H1 (cell line): Measurements from ENCODE around the gene HES3. TPM values are rescaled to one million over a fixed set of nuclear protein-coding genes. Genes with fewer than 3 reads are reported as not detected.

Experiments used
- CTCF ChIA-PET: fragments of 300-600 bp; sonication (Branson Sonifier 250); formaldehyde crosslinking; loops from one replicate; lab custom pipeline; 2021; ENCODE audit not compliant: partially characterized antibody; lab: Charles Lee
- POLR2A ChIA-PET: fragments of 300-600 bp; sonication (Branson Sonifier 250); formaldehyde crosslinking; loops from one replicate; lab custom pipeline; 2021; ENCODE audit warnings: inconsistent platforms; ENCODE audit not compliant: partially characterized antibody; lab: Charles Lee
- DNase-seq, 2 experiments: peaks; one replicate each; pipeline versions ENCODE4 v3.0.0 to v3.0.0-alpha.2; 2010 to 2022; ENCODE audit warnings: low spot score in 2 of 2, low read depth in 1 of 2, mixed read lengths in 1 of 2
- FAIRE-seq: peaks from 2 replicates; lab custom pipeline; 2011; peaks lifted over from hg19 to GRCh38; lab: Jason Lieb, UNC
- H2AFZ ChIP-seq: 2 replicates; pipeline ENCODE4 v1.8.1; 2012; ENCODE audit warnings: low read length, inconsistent platforms
- H2AK5ac ChIP-seq: 2 replicates; pipeline ENCODE4 v1.6.1; 2013; ENCODE audit warnings: low read depth, low read length
- H2BK120ac ChIP-seq: replicated peaks from 2 replicates; pipeline ENCODE3; 2013; ENCODE audit warnings: low read depth, low read length, inconsistent platforms
- H2BK12ac ChIP-seq: 2 replicates; pipeline ENCODE4 v1.6.1; 2013; ENCODE audit warnings: low read depth, low read length
- H2BK15ac ChIP-seq: 2 replicates; pipeline ENCODE4 v1.6.1; 2013; ENCODE audit warnings: low read length
- H2BK20ac ChIP-seq: 2 replicates; pipeline ENCODE4 v1.6.1; 2013; ENCODE audit warnings: low read length
- H2BK5ac ChIP-seq: 2 replicates; pipeline ENCODE4 v1.6.1; 2013; ENCODE audit warnings: low read depth, low read length
- H3K14ac ChIP-seq: 2 replicates; pipeline ENCODE4 v1.6.1; 2013; ENCODE audit warnings: inconsistent platforms; ENCODE audit not compliant: insufficient read length
- H3K18ac ChIP-seq: 2 replicates; pipeline ENCODE4 v1.6.1; 2013; ENCODE audit warnings: low read length; ENCODE audit errors: extremely low read depth
- H3K23ac ChIP-seq: 2 replicates; pipeline ENCODE4 v1.6.1; 2013; ENCODE audit warnings: inconsistent platforms; ENCODE audit not compliant: insufficient read length
- H3K23me2 ChIP-seq: 2 replicates; pipeline ENCODE4 v1.6.1; 2013; ENCODE audit warnings: low read depth, low read length
- H3K27ac ChIP-seq: 2 replicates; pipeline ENCODE4 v1.6.1; 2011; ENCODE audit warnings: low read depth, low read length, inconsistent platforms
- H3K27me3 ChIP-seq, 4 experiments: replicated peaks in 1 of 4; 1 replicate in 1 of 4; 2 replicates in 3 of 4; pipeline versions ENCODE4 v1.6.1 to v1.8.1; 2011 to 2013; ENCODE audit warnings: low read length in 3 of 4, mild to moderate bottlenecking in 3 of 4, inconsistent platforms in 2 of 4, mixed read lengths in 2 of 4, moderate library complexity in 1 of 4; ENCODE audit not compliant: control insufficient read depth in 3 of 4, insufficient read depth in 3 of 4; ENCODE audit errors: extremely low read depth in 1 of 4
- H3K36me3 ChIP-seq, 4 experiments: 2 replicates each; pipeline versions ENCODE4 v1.6.1 to v1.8.1; 2011 to 2013; ENCODE audit warnings: mild to moderate bottlenecking in 4 of 4, low read length in 3 of 4, moderate library complexity in 2 of 4, control low read depth in 1 of 4, inconsistent platforms in 1 of 4; ENCODE audit not compliant: insufficient read depth in 4 of 4, control insufficient read depth in 2 of 4
- H3K4ac ChIP-seq: replicated peaks from 2 replicates; pipeline ENCODE3; 2013; ENCODE audit warnings: low read length, low read depth, mixed read lengths, inconsistent platforms; ENCODE audit not compliant: insufficient read length
- H3K4me1 ChIP-seq, 4 experiments: replicated peaks in 1 of 4; 1 replicate in 1 of 4; 2 replicates in 3 of 4; pipeline versions ENCODE4 v1.6.1 to v1.8.1; 2011 to 2013; ENCODE audit warnings: low read length in 3 of 4, inconsistent platforms in 2 of 4, mixed read lengths in 1 of 4; ENCODE audit not compliant: insufficient read depth in 4 of 4, control insufficient read depth in 3 of 4
- H3K4me2 ChIP-seq, 2 experiments: 2 replicates each; pipeline versions ENCODE4 v1.6.1 to v1.8.1; 2011 to 2013; ENCODE audit warnings: low read depth in 2 of 2, low read length in 2 of 2, control low read depth in 1 of 2, inconsistent platforms in 1 of 2, mild to moderate bottlenecking in 1 of 2; ENCODE audit not compliant: insufficient read depth in 1 of 2
- H3K4me3 ChIP-seq, 4 experiments: fragments of 200-600, 300-600 bp in 1 of 4; sonication (generic), shearing (Covaris generic), sonication (Bioruptor Twin) in 1 of 4; 2 replicates each; pipeline versions ENCODE4 v1.5.1 to v1.8.1; 2011 to 2016; ENCODE audit warnings: low read length in 4 of 4, low read depth in 3 of 4, control low read depth in 2 of 4, inconsistent platforms in 2 of 4, mild to moderate bottlenecking in 2 of 4, mixed read lengths in 1 of 4, moderate library complexity in 1 of 4; ENCODE audit not compliant: insufficient read depth in 2 of 4; ENCODE audit errors: extremely low read depth in 1 of 4
- H3K56ac ChIP-seq: replicated peaks from 2 replicates; pipeline ENCODE3; 2013; ENCODE audit warnings: low read depth, mild to moderate bottlenecking, mixed read lengths, low read length, inconsistent platforms; ENCODE audit not compliant: insufficient read length
- H3K79me1 ChIP-seq: 2 replicates; pipeline ENCODE4 v1.6.1; 2013; ENCODE audit warnings: low read depth, low read length, control low read depth
- H3K79me2 ChIP-seq, 2 experiments: 2 replicates each; pipeline versions ENCODE4 v1.6.1 to v1.8.1; 2012 to 2013; ENCODE audit warnings: low read length in 2 of 2, mild to moderate bottlenecking in 2 of 2, inconsistent platforms in 1 of 2; ENCODE audit not compliant: insufficient read depth in 2 of 2, control insufficient read depth in 1 of 2
- H3K9ac ChIP-seq, 4 experiments: replicated peaks in 1 of 4; 1 replicate in 1 of 4; 2 replicates in 3 of 4; pipeline versions ENCODE4 v1.6.1 to v1.8.1; 2011 to 2013; ENCODE audit warnings: low read depth in 3 of 4, low read length in 3 of 4, control low read depth in 2 of 4, mild to moderate bottlenecking in 2 of 4, moderate library complexity in 2 of 4, inconsistent platforms in 1 of 4; ENCODE audit errors: extremely low read depth in 1 of 4
- H3K9me3 ChIP-seq, 2 experiments: 2 replicates each; pipeline versions ENCODE4 v1.6.1 to v1.8.1; 2012 to 2013; ENCODE audit warnings: mild to moderate bottlenecking in 2 of 2, moderate library complexity in 2 of 2, control low read depth in 1 of 2, inconsistent platforms in 1 of 2, low read depth in 1 of 2, low read length in 1 of 2, mixed read lengths in 1 of 2; ENCODE audit not compliant: insufficient read depth in 2 of 2
- H4K20me1 ChIP-seq, 2 experiments: replicated peaks in 1 of 2; 2 replicates each; pipeline versions ENCODE3 to v1.8.1; 2011 to 2013; ENCODE audit warnings: inconsistent platforms in 2 of 2, low read length in 2 of 2, mild to moderate bottlenecking in 1 of 2; ENCODE audit not compliant: insufficient read depth in 2 of 2, control insufficient read depth in 1 of 2
- H4K5ac ChIP-seq: 2 replicates; pipeline ENCODE4 v1.6.1; 2013; ENCODE audit warnings: low read length, low read depth, mixed read lengths, inconsistent platforms; ENCODE audit not compliant: insufficient read length
- H4K8ac ChIP-seq: 2 replicates; pipeline ENCODE4 v1.8.0; 2013; ENCODE audit warnings: mild to moderate bottlenecking, moderate library complexity, low read length, inconsistent platforms; ENCODE audit not compliant: insufficient read depth; ENCODE audit errors: extremely low read depth
- H4K91ac ChIP-seq: replicated peaks from 2 replicates; pipeline ENCODE3; 2013; ENCODE audit warnings: low read length, mixed read lengths, inconsistent platforms; ENCODE audit not compliant: insufficient read length
- CHD2 ChIP-seq: IDR thresholded peaks from 2 replicates; pipeline ENCODE4 v1.6.1; 2012; ENCODE audit warnings: low read length, improper control_type of control experiment
- CREB1 ChIP-seq: IDR thresholded peaks from 2 replicates; pipeline ENCODE4 v1.6.1; 2012; ENCODE audit warnings: inconsistent platforms
- GABPA ChIP-seq: IDR thresholded peaks from 2 replicates; pipeline ENCODE4 v1.6.1; 2011; ENCODE audit warnings: mild to moderate bottlenecking, low read length, moderate library complexity, borderline replicate concordance; ENCODE audit not compliant: insufficient read depth
- HDAC2 ChIP-seq, 2 experiments: fragments of 300-600 bp in 1 of 2; sonication (generic) in 1 of 2; IDR thresholded peaks; 2 replicates each; pipeline ENCODE4 v1.6.1; 2011 to 2012; ENCODE audit warnings: low read depth in 2 of 2, low read length in 2 of 2, mild to moderate bottlenecking in 2 of 2, moderate library complexity in 2 of 2, borderline replicate concordance in 1 of 2, inconsistent platforms in 1 of 2
- HDAC6 ChIP-seq: IDR thresholded peaks from one replicate; pipeline ENCODE4 v1.7.1; 2012; ENCODE audit warnings: low read depth, mild to moderate bottlenecking, inconsistent platforms, low read length, moderate library complexity
- JUN ChIP-seq: IDR thresholded peaks from 2 replicates; pipeline ENCODE4 v1.6.1; 2011; ENCODE audit warnings: low read depth, mild to moderate bottlenecking, improper control_type of control experiment, low read length
- KDM4A ChIP-seq: IDR thresholded peaks from one replicate; pipeline ENCODE4 v1.7.1; 2012; ENCODE audit warnings: low read depth, mild to moderate bottlenecking, moderate library complexity, low read length, inconsistent platforms; ENCODE audit not compliant: severe bottlenecking
- MAX ChIP-seq: IDR thresholded peaks from 2 replicates; pipeline ENCODE4 v1.6.1; 2012; ENCODE audit warnings: inconsistent platforms
- SP2 ChIP-seq: IDR thresholded peaks from 2 replicates; pipeline ENCODE4 v1.6.1; 2012; ENCODE audit warnings: mild to moderate bottlenecking, low read length, inconsistent platforms
- TEAD4 ChIP-seq: IDR thresholded peaks from 2 replicates; pipeline ENCODE4 v1.6.1; 2012; ENCODE audit warnings: low read depth, low read length, inconsistent platforms, mixed read lengths
- ZNF274 ChIP-seq: IDR thresholded peaks from 2 replicates; pipeline ENCODE4 v1.7.0; 2012; ENCODE audit warnings: low read length, borderline replicate concordance; ENCODE audit errors: extremely low read depth
- WGBS, 2 experiments: shearing (Covaris generic) in 1 of 2; methylation state at CpG; one replicate each; pipeline versions ENCODE4 v1.1.6 to v1.1.7; 2013 to 2015; ENCODE audit warnings: low lambda C conversion rate in 2 of 2, mixed read lengths in 2 of 2, inconsistent platforms in 1 of 2, low coverage in 1 of 2, missing lambda C conversion rate in 1 of 2; ENCODE audit not compliant: insufficient replicate concordance in 2 of 2, insufficient coverage in 1 of 2, insufficient read length in 1 of 2; ENCODE audit errors: extremely low coverage in 1 of 2, missing lambda C conversion rate in 1 of 2; 5-methylcytosine and 5-hydroxymethylcytosine counted together
- polyA plus RNA-seq, 7 experiments: library from polyadenylated mRNA; depleted of rRNA in 3 of 7; stranded (reverse) in 5 of 7; unstranded in 2 of 7; fragments of >200 nt in 5 of 7; fragments of 200-250 nt in 2 of 7; gene quantifications; 1 replicate in 5 of 7; 2 replicates in 1 of 7; 4 replicates in 1 of 7; pipeline versions ENCODE4 v1.2.1 to v1.2.3, GENCODE V29; 2011 to 2013; ENCODE audit warnings: missing spikeins in 2 of 7, mixed read lengths in 2 of 7
- total RNA-seq: library from RNA; stranded (reverse); fragmentation: NEBNext Ultra II Directional; extraction: Animal tissue kit (Norgen Biotek cat#: 25700); gene quantifications from 2 replicates; pipeline ENCODE4 v1.2.1, GENCODE V29; 2021

The HES3 gene
- total and polyA plus RNA-seq, 2 of the 8 experiments (the other 6 are each of a cell fraction or from before 2014, with no cell fraction given): 38.8 to 54.3 TPM

- Histone ChIP-seq H3K27me3 (peaks cover 10 to 36% (median 25%) of the 10 kb centered on the region in 4 experiments), H3K23me2 (peaks cover 23% of the 10 kb centered on the region; the same call in 1 of the 2 replicates), H3K9ac (peak overlapping the region in 2 of 4 experiments; percentile 13 to 70; a peak in 3 of 7 replicates), H3K79me2 (no peaks in the 10 kb centered on the region; a peak in 1 of 4 replicates), H4K5ac (no peak overlapping the region), H2AK5ac (no peak overlapping the region), H3K4ac (no peak overlapping the region), H2AFZ (no peak overlapping the region), H2BK12ac (no peak overlapping the region), H3K4me1 (peaks cover 14 to 40% (median 31%) of the 10 kb centered on the region in 4 experiments), H3K14ac (no peak overlapping the region), H3K4me3 (peak overlapping the region; percentile 59 to 91 (median 80)), H4K91ac (no peak overlapping the region), H4K20me1 (peaks cover 9 to 21% of the 10 kb centered on the region in 2 experiments), H3K27ac (no peak overlapping the region), H4K8ac (peak overlapping the region; percentile 3; the same call in 1 of the 2 replicates), H3K56ac (peak overlapping the region; percentile 11), H3K18ac (peak overlapping the region; percentile 48; the same call in 1 of the 2 replicates), H2BK20ac (no peak overlapping the region), H3K4me2 (peak overlapping the region; percentile 18 to 92), H3K9me3 (no peaks in the 10 kb centered on the region), H2BK15ac (no peak overlapping the region), H3K79me1 (no peaks in the 10 kb centered on the region), H2BK5ac (no peak overlapping the region; the same call in 1 of the 2 replicates), H2BK120ac (no peak overlapping the region), H3K36me3 (no peaks in the 10 kb centered on the region), H3K23ac (no peak overlapping the region)
- POLR2A ChIA-PET: interaction anchor here (0.8 to 9.3 kb wide), 17 partner anchors 8 to 244 kb away, joined by 3 to 64 read pairs (median 3); partner anchors contain the start of genes ACOT7, ICMT and RNF207
- CTCF ChIA-PET: interaction anchor here (0.7 to 19.1 kb wide), 30 partner anchors 8 to 277 kb away, joined by 3 to 353 read pairs (median 8); partner anchors contain the start of genes ACOT7, GPR153, ICMT and RNF207
- peak in 1 of 2 experiments; percentile 94 for DNase-seq
- WGBS, 2 experiments: 1% methylated on average over 18 of the region's 79 CpGs; no CpG with 5 or more reads in 1 of the 2 experiments
- no peak for FAIRE-seq
- peak; percentile 44 for TF ChIP-seq KDM4A
- TF ChIP-seq CREB1: no peak
- TF ChIP-seq HDAC6: no peak
- peak; percentile 90 to 98; a peak in 2 of 4 replicates for TF ChIP-seq HDAC2 (IDR thresholded peaks at IDR 0.05; ENCODE audit: borderline replicate concordance in 1 of 2, low read depth in 2 of 2, low read length in 2 of 2)
- no peak for TF ChIP-seq SP2
- TF ChIP-seq TEAD4: no peak
- TF ChIP-seq CHD2: peak; percentile 7; the same call in 1 of the 2 replicates
- peak; percentile 76; the same call in 1 of the 2 replicates for TF ChIP-seq GABPA
- no peak for TF ChIP-seq JUN
- no peak for TF ChIP-seq ZNF274
- TF ChIP-seq MAX: peak; percentile 70
These were observed 1.3 kb downstream of the HES3 start for GRCh38 chr1:6245086-6245868.
